ENCODE results near the gene GGT5.
A peak's percentile ranks its signal among the peaks of the same experiment; 100 is the strongest.
"Not testable (repeated sequence)": the region's sequence is repeated elsewhere in the genome, so short reads cannot be mapped to it uniquely, and the experiment has no call there.

Gene GGT5

GRCh38 chr22:24182900-24183246 lies 62.0 kb downstream of the GGT5 start:
- DNase-seq (ENCODE audit: low read depth, low spot score), result not testable (repeated sequence)

GRCh38 chr22:24181996-24182899 lies 62.6 kb downstream of the GGT5 start:
- no peak for DNase-seq (ENCODE audit: low read depth, low spot score)

GRCh38 chr22:24181088-24181995 lies 63.5 kb downstream of the GGT5 start, which contains the start of gene SUSD2:
Gene SUSD2, plus strand, starts transcription at chr22:24181487. Its CDS starts 33 bp downstream, at chr22:24181520.
- DNase-seq (ENCODE audit: low read depth, low spot score), result no peak

- DNase-seq (ENCODE audit: low read depth, low spot score), result no peak
Measured at GRCh38 chr22:24180316-24181087, 64.4 kb downstream of the GGT5 start.

GRCh38 chr22:24179478-24180210 lies 65.2 kb downstream of the GGT5 start:
- no peak for DNase-seq (ENCODE audit: low read depth, low spot score)

- DNase-seq (ENCODE audit: low read depth, low spot score), result no peak
Measured at GRCh38 chr22:24178502-24179440, 66.1 kb downstream of the GGT5 start.

GRCh38 chr22:24178021-24178431 lies 66.9 kb downstream of the GGT5 start:
- no peak for DNase-seq (ENCODE audit: low read depth, low spot score)

- no peak for DNase-seq (ENCODE audit: low read depth, low spot score)
Measured at GRCh38 chr22:24177456-24177855, 67.4 kb downstream of the GGT5 start.

- DNase-seq (ENCODE audit: low read depth, low spot score), result no peak
Measured at GRCh38 chr22:24177045-24177444, 67.8 kb downstream of the GGT5 start.

GRCh38 chr22:24176630-24177029 lies 68.3 kb downstream of the GGT5 start:
- DNase-seq (ENCODE audit: low read depth, low spot score), result no peak

GRCh38 chr22:24176040-24176439 lies 68.8 kb downstream of the GGT5 start:
- DNase-seq (ENCODE audit: low read depth, low spot score), result no peak

- DNase-seq (ENCODE audit: low read depth, low spot score), result peak; percentile 31
Measured at GRCh38 chr22:24175160-24175808, 69.6 kb downstream of the GGT5 start.

- DNase-seq (ENCODE audit: low read depth, low spot score), result no peak
Measured at GRCh38 chr22:24171822-24172221, 73.1 kb downstream of the GGT5 start.

GRCh38 chr22:24170632-24171031 lies 74.2 kb downstream of the GGT5 start:
- DNase-seq (ENCODE audit: low read depth, low spot score), result no peak

- no peak for DNase-seq (ENCODE audit: low read depth, low spot score)
Measured at GRCh38 chr22:24170188-24170587, 74.7 kb downstream of the GGT5 start.
